KMS-11 (cell line): ENCODE data around the gene CACNG6.

Experiments
- H2AFZ ChIP-seq: fragments of 200-600 bp; sonication (generic); 2 replicates; pipeline ENCODE4 v1.6.1; 2016; ENCODE audit warnings: antibody characterized with exemption, mixed run types, low read depth
- H3K27ac ChIP-seq: fragments of 200-600 bp; sonication (generic); 2 replicates; pipeline ENCODE4 v1.6.1; 2016; ENCODE audit warnings: mild to moderate bottlenecking, mixed run types
- H3K27me3 ChIP-seq: fragments of 200-600 bp; sonication (generic); 2 replicates; pipeline ENCODE4 v1.6.1; 2017; ENCODE audit warnings: mild to moderate bottlenecking, low read depth, mixed run types, moderate library complexity; ENCODE audit not compliant: insufficient read depth
- H3K36me3 ChIP-seq: fragments of 200-600 bp; sonication (generic); 2 replicates; pipeline ENCODE4 v1.6.1; 2017; ENCODE audit warnings: mild to moderate bottlenecking, mixed run types; ENCODE audit not compliant: insufficient read depth
- H3K4me1 ChIP-seq: fragments of 200-600 bp; sonication (generic); 2 replicates; pipeline ENCODE4 v1.6.1; 2016; ENCODE audit warnings: mild to moderate bottlenecking, low read depth, mixed run types; ENCODE audit not compliant: poor library complexity, severe bottlenecking
- H3K4me2 ChIP-seq: fragments of 200-600 bp; sonication (generic); 2 replicates; pipeline ENCODE4 v1.7.0; 2016; ENCODE audit warnings: mild to moderate bottlenecking, mixed run types
- H3K4me3 ChIP-seq: fragments of 200-600 bp; sonication (generic); IDR thresholded peaks from 2 replicates; pipeline ENCODE4 v1.6.1; 2017; ENCODE audit warnings: low read depth, low read length, mixed read lengths; ENCODE audit not compliant: insufficient read depth
- H3K79me2 ChIP-seq: fragments of 200-600 bp; sonication (generic); 2 replicates; pipeline ENCODE4 v1.6.1; 2016; ENCODE audit warnings: low read depth, mixed run types; ENCODE audit not compliant: insufficient read depth
- H3K9ac ChIP-seq: fragments of 200-600 bp; sonication (generic); 2 replicates; pipeline ENCODE4 v1.6.1; 2016; ENCODE audit warnings: mild to moderate bottlenecking, mixed run types
- H4K20me1 ChIP-seq: fragments of 200-600 bp; sonication (generic); 2 replicates; pipeline ENCODE4 v1.6.1; 2016; ENCODE audit warnings: mild to moderate bottlenecking, mixed run types; ENCODE audit not compliant: insufficient read depth
- TF ChIP-seq, protein P1 (sequence below): fragments of 200-600 bp; sonication (generic); conservative IDR thresholded peaks from 2 replicates; pipeline ENCODE4 v1.6.1; 2017; ENCODE audit warnings: low read depth, mild to moderate bottlenecking, antibody characterized with exemption, low read length, moderate library complexity, mixed read lengths

Gene CACNG6

DNA sequence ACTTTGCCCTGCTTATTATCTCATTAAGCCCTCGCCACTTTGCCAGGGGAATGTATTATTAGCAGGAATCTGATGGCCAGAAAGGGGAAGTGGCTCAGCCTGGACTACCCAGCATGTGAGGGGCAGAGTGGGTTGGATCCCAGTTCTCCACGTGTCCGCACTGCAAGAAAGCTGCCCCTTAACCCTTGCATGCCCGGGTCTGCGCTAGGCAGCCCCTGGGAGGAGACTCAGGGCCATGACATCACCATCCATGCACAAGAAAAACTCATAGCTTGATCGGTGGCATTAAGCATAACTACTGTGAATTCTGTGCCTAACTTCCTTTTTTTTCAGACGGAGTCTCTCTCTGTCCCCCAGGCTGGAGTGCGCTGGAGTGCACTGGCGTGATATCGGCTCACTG lies 19.8 kb upstream of the CACNG6 start:
- H3K79me2 ChIP-seq, result no peaks in the 10 kb centered on the region
- no peak overlapping the region for H3K4me3 ChIP-seq
- no peaks in the 10 kb centered on the region for H3K27me3 ChIP-seq
- no peak overlapping the region for H2AFZ ChIP-seq
- no peaks in the 10 kb centered on the region for H3K4me1 ChIP-seq
- no peaks in the 10 kb centered on the region for H4K20me1 ChIP-seq
- TF ChIP-seq, protein P1, sequence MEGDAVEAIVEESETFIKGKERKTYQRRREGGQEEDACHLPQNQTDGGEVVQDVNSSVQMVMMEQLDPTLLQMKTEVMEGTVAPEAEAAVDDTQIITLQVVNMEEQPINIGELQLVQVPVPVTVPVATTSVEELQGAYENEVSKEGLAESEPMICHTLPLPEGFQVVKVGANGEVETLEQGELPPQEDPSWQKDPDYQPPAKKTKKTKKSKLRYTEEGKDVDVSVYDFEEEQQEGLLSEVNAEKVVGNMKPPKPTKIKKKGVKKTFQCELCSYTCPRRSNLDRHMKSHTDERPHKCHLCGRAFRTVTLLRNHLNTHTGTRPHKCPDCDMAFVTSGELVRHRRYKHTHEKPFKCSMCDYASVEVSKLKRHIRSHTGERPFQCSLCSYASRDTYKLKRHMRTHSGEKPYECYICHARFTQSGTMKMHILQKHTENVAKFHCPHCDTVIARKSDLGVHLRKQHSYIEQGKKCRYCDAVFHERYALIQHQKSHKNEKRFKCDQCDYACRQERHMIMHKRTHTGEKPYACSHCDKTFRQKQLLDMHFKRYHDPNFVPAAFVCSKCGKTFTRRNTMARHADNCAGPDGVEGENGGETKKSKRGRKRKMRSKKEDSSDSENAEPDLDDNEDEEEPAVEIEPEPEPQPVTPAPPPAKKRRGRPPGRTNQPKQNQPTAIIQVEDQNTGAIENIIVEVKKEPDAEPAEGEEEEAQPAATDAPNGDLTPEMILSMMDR, result no peak
- no peak overlapping the region for H3K4me2 ChIP-seq
- H3K27ac ChIP-seq, result no peak overlapping the region
- no peaks in the 10 kb centered on the region for H3K36me3 ChIP-seq
- no peak overlapping the region for H3K9ac ChIP-seq

DNA sequence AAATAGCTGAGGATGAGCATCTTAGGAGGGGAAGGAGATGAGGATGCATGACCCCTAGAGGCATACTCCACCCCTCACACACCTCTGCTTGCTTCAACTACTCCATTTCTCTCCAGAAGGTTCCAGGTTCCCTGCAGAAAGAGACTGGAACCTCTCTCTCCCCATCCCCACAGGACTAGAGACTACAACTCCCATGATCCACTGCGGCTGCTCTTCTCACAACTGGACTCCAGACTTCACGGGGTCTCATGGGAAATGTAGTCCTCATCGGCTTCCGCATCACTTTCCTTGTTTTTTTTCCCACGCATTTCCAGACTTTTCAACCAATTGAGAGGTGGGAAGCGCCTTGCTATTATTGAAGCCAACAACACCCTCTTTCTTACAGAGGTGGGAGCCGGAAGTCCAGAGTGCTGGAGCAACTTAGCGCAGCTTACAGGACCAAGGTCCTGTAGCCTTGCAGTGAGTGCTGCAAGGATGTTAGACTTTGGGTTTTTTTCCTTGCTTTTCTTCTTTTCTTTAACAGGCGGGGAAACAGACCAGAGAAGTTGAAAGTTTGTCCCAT lies 13.9 kb upstream of the CACNG6 start:
- Histone ChIP-seq H3K4me2 (no peak overlapping the region), H3K27me3 (0 out of 2 replicates have a peak, but pooled peaks cover 4% of the 10 kb centered on the region), H3K79me2 (no peaks in the 10 kb centered on the region), H3K9ac (no peak overlapping the region), H3K4me3 (no peak overlapping the region), H4K20me1 (no peaks in the 10 kb centered on the region), H2AFZ (no peak overlapping the region; the same call in 1 of the 2 replicates), H3K36me3 (no peaks in the 10 kb centered on the region), H3K27ac (no peak overlapping the region), H3K4me1 (no peaks in the 10 kb centered on the region)
- TF ChIP-seq, protein P1, result no peak

DNA sequence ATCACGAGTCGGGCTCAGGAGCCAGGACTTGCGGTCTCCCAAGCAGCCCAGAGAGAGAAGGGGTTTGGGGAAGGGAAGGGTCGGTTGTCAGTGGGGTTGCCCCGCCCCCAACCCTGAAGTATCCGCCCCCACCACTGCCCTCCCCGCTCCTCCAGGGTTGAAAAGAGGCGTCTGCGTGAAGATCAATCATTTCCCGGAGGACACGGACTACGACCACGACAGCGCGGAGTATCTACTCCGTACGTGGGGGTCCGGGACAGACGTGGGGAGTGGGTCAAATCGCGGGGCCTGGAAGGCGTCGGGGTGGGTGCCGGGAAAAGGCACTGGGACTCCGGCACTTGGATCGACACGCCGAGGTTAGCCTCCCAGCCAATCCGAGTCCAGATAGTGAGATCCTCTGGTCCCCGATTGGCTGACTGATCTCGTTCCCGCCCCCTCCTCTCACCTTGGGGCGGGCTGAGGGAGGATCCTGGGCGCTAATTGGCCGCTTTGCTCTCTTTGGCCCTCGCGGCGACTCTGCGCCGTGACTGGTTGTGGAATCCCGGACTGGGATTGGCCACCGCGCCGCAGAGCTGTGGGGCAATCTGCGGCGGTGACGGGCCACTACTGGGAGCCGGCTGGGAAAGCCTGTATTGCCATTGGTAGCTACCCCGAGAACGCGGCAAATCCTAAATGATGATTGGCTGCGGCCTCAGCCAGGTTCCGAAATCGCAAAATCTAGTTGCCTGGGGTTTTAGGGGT lies 13.3 kb upstream of the CACNG6 start:
- no peak overlapping the region for H3K27ac ChIP-seq
- 0 out of 2 replicates have a peak, but pooled peaks cover 4% of the 10 kb centered on the region for H3K27me3 ChIP-seq
- no peaks in the 10 kb centered on the region for H3K4me1 ChIP-seq
- H3K79me2 ChIP-seq, result no peaks in the 10 kb centered on the region
- H4K20me1 ChIP-seq, result no peaks in the 10 kb centered on the region
- no peak overlapping the region for H3K4me3 ChIP-seq
- TF ChIP-seq, protein P1, result no peak
- no peak overlapping the region for H3K9ac ChIP-seq
- H3K36me3 ChIP-seq, result no peaks in the 10 kb centered on the region
- no peak overlapping the region for H3K4me2 ChIP-seq
- H2AFZ ChIP-seq, result no peak overlapping the region; the same call in 1 of the 2 replicates

DNA sequence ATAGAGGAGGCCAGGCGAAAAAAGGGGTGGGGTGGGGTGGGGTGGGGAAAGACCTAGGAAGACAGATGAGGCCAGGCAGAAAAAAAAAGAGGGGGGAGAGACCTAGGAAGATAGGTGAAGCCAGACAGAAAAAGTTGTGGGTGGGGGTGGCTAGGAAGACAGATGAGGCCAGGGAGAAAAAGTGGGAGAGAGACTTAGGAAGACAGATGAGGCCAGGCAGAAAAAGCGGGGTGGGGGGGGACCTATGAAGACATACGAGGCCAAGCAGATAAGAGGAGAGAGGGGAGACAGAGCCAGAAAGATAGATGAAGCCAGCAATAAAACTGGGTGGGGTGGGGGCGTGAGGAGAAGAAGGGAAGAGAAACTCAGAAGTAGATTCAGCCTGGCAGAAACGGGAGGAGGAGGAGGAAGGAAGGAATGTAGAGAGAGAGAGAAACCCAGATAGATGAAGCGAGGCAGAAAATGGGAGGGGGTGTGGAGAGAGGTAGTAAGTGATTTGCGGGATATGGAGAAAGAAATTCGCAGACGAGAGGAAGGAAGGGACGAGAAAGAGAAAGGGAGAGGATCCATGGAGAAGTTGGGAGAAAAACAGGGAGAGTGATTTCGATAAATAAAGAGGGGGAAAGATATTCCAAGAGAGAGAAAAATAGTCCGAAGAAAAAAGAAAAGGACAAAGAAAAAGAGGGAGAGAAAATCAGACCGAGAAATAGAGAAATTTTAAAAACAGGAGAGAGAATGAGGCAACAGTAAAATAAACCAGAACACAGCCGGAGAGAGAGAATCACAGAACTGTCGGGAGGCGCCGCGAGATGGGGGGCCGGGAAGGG lies 12.2 kb upstream of the CACNG6 start:
- TF ChIP-seq, protein P1, result no peak
- Histone ChIP-seq H3K36me3 (no peaks in the 10 kb centered on the region), H3K4me1 (no peaks in the 10 kb centered on the region), H3K27ac (no peak overlapping the region), H4K20me1 (no peaks in the 10 kb centered on the region), H3K4me3 (no peak overlapping the region), H2AFZ (no peak overlapping the region), H3K79me2 (no peaks in the 10 kb centered on the region), H3K9ac (no peak overlapping the region), H3K27me3 (0 out of 2 replicates have a peak, but pooled peaks cover 4% of the 10 kb centered on the region), H3K4me2 (no peak overlapping the region)
